Measurements from ENCODE around the gene MAP3K19. TPM values are rescaled to one million over a fixed set of nuclear protein-coding genes. Genes with fewer than 3 reads are reported as not detected.

The MAP3K19 gene
- total RNA-seq, 1 experiment from 2014 or later: not detected

DNA sequence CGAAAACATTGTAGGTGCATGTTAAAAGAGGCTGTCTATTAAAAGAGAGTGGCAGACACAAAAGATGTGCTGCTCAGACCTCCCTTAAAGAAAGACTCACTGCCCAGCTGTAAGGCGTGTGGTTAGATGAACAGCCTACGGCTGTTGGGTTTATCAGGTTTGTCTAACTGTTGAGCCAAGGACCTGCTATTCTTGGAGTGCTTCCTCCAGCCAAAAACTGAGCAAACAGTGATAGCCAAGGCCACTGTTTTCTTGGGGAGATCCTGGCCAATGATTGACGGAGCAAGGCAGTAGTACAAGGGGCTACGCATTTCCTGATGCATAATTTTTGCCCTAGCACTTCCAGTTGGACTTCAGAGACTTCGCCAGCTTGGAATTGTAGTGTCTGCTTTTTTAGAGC is 3.4 kb upstream of the MAP3K19 start:
- intact Hi-C loops (cut with micrococcal nuclease; ENCODE audit: unreplicated experiment): no loop called here
- Histone ChIP-seq H3K4me1 (ENCODE audit: control insufficient read depth, insufficient read depth, low read length) (peaks cover 14% of the 10 kb centered on the region), H3K9me3 (ENCODE audit: control insufficient read depth, insufficient read depth, low read depth, low read length) (no peaks in the 10 kb centered on the region), H3K27ac (ENCODE audit: low read length) (no peak overlapping the region), H3K36me3 (ENCODE audit: control insufficient read depth, insufficient read depth, low read length) (peaks cover 5% of the 10 kb centered on the region; the same call in 1 of the 2 replicates), H3K4me3 (ENCODE audit: low read depth in 2 of 2, low read length in 2 of 2) (no peak overlapping the region), H3K27me3 (ENCODE audit: control insufficient read depth, insufficient read depth, low read length) (no peaks in the 10 kb centered on the region; the same call in 1 of the 2 replicates)
- no TSS peak for BruUV-seq (replicated peaks)
- no peak for ATAC-seq
- in situ Hi-C loops (cut with HindIII; ENCODE audit: low pct_unique_long_range_greater_than_20kb, low sequenced_read_pairs): no loop called here
- DNase-seq (ENCODE audit: low read depth, low spot score): no peak
- POLR2A ChIA-PET: interaction anchor here (0.7 kb wide), 1 partner anchor 84 kb away, joined by 6 read pairs; no protein-coding TSS in a partner anchor
- CTCF ChIA-PET: no interaction called here
- TF ChIP-seq SIN3A (IDR thresholded peaks at IDR 0.05; ENCODE audit: borderline replicate concordance, insufficient read depth, low read depth, low read length): no peak
- TF ChIP-seq, protein P1, sequence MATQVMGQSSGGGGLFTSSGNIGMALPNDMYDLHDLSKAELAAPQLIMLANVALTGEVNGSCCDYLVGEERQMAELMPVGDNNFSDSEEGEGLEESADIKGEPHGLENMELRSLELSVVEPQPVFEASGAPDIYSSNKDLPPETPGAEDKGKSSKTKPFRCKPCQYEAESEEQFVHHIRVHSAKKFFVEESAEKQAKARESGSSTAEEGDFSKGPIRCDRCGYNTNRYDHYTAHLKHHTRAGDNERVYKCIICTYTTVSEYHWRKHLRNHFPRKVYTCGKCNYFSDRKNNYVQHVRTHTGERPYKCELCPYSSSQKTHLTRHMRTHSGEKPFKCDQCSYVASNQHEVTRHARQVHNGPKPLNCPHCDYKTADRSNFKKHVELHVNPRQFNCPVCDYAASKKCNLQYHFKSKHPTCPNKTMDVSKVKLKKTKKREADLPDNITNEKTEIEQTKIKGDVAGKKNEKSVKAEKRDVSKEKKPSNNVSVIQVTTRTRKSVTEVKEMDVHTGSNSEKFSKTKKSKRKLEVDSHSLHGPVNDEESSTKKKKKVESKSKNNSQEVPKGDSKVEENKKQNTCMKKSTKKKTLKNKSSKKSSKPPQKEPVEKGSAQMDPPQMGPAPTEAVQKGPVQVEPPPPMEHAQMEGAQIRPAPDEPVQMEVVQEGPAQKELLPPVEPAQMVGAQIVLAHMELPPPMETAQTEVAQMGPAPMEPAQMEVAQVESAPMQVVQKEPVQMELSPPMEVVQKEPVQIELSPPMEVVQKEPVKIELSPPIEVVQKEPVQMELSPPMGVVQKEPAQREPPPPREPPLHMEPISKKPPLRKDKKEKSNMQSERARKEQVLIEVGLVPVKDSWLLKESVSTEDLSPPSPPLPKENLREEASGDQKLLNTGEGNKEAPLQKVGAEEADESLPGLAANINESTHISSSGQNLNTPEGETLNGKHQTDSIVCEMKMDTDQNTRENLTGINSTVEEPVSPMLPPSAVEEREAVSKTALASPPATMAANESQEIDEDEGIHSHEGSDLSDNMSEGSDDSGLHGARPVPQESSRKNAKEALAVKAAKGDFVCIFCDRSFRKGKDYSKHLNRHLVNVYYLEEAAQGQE (IDR thresholded peaks at IDR 0.05; ENCODE audit: insufficient read depth in 1 of 2, low read depth in 2 of 2, low read length in 1 of 2): no peak
- TF ChIP-seq TCF7L2 (IDR thresholded peaks at IDR 0.05; ENCODE audit: low read depth, low read length): no peak
- TF ChIP-seq, protein P2, sequence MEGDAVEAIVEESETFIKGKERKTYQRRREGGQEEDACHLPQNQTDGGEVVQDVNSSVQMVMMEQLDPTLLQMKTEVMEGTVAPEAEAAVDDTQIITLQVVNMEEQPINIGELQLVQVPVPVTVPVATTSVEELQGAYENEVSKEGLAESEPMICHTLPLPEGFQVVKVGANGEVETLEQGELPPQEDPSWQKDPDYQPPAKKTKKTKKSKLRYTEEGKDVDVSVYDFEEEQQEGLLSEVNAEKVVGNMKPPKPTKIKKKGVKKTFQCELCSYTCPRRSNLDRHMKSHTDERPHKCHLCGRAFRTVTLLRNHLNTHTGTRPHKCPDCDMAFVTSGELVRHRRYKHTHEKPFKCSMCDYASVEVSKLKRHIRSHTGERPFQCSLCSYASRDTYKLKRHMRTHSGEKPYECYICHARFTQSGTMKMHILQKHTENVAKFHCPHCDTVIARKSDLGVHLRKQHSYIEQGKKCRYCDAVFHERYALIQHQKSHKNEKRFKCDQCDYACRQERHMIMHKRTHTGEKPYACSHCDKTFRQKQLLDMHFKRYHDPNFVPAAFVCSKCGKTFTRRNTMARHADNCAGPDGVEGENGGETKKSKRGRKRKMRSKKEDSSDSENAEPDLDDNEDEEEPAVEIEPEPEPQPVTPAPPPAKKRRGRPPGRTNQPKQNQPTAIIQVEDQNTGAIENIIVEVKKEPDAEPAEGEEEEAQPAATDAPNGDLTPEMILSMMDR (IDR thresholded peaks at IDR 0.05): no peak
- TF ChIP-seq POLR2AphosphoS5 (IDR thresholded peaks at IDR 0.05; ENCODE audit: low read depth, low read length): no peak

DNA sequence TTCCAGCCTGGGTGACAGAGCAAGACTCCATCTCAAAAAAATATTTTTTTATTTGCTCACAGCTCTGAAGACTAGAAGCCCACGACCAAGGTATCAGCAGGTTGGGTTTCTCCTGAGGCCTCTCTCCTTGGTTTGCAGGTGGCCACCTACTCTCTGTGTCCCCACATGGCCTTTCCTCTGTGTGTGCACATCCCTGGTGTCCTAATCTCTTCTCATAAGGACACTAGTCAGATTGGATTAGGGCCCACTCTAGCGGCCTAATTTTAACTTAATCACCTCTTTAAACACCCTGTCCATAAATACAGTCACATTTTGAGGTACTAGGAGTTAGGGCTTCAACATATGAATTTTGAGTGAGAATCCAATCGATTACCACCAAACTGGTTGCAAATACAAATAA is 2.9 kb upstream of the MAP3K19 start:
- Histone ChIP-seq H3K36me3 (ENCODE audit: control insufficient read depth, insufficient read depth, low read length) (peaks cover 5% of the 10 kb centered on the region; the same call in 1 of the 2 replicates), H3K27me3 (ENCODE audit: control insufficient read depth, insufficient read depth, low read length) (peaks cover 5% of the 10 kb centered on the region; the same call in 1 of the 2 replicates), H3K27ac (ENCODE audit: low read length) (no peak overlapping the region), H3K9me3 (ENCODE audit: control insufficient read depth, insufficient read depth, low read depth, low read length) (no peaks in the 10 kb centered on the region), H3K4me1 (ENCODE audit: control insufficient read depth, insufficient read depth, low read length) (peaks cover 14% of the 10 kb centered on the region), H3K4me3 (ENCODE audit: low read depth in 2 of 2, low read length in 2 of 2) (no peak overlapping the region)
- ATAC-seq: no peak
- no peak for DNase-seq (ENCODE audit: low read depth, low spot score)
- in situ Hi-C loops (cut with HindIII; ENCODE audit: low pct_unique_long_range_greater_than_20kb, low sequenced_read_pairs): no loop called here
- intact Hi-C loops (cut with micrococcal nuclease; ENCODE audit: unreplicated experiment): no loop called here
- ChIA-PET CTCF (no interaction called here), POLR2A (interaction anchor here (0.7 kb wide), 1 partner anchor 85 kb away, joined by 6 read pairs; no protein-coding TSS in a partner anchor)
- TF ChIP-seq POLR2AphosphoS5 (IDR thresholded peaks at IDR 0.05; ENCODE audit: low read depth, low read length): no peak
- TF ChIP-seq, protein P1 (IDR thresholded peaks at IDR 0.05; ENCODE audit: insufficient read depth in 1 of 2, low read depth in 2 of 2, low read length in 1 of 2): no peak
- no peak for TF ChIP-seq TCF7L2 (IDR thresholded peaks at IDR 0.05; ENCODE audit: low read depth, low read length)
- TF ChIP-seq SIN3A (IDR thresholded peaks at IDR 0.05; ENCODE audit: borderline replicate concordance, insufficient read depth, low read depth, low read length): no peak
- TF ChIP-seq, protein P2 (IDR thresholded peaks at IDR 0.05): no peak
- no TSS peak for BruUV-seq (replicated peaks)

Measured in Panc1 (cell line).